Keratinocyte (primary cell): ENCODE data around the gene RTBDN.

Experiments used
- CTCF ChIP-seq, 3 experiments: IDR thresholded peaks in 1 of 3; conservative IDR thresholded peaks in 1 of 3; optimal IDR thresholded peaks in 1 of 3; 2 replicates in 2 of 3; 3 replicates in 1 of 3; pipeline versions ENCODE3 to v1.5.1; 2011; ENCODE audit warnings: low read length in 3 of 3, mild to moderate bottlenecking in 3 of 3, moderate library complexity in 2 of 3, control low read depth in 1 of 3, inconsistent platforms in 1 of 3; ENCODE audit not compliant: insufficient read depth in 2 of 3; ENCODE audit errors: extremely low read depth in 1 of 3
- EZH2 ChIP-seq: IDR thresholded peaks from one replicate; pipeline ENCODE4 v1.6.1; 2012; ENCODE audit warnings: inconsistent platforms, mild to moderate bottlenecking, low read length, moderate library complexity

GRCh38 chr19:12782174-12782423, 52.3 kb downstream of the RTBDN start:
- TF ChIP-seq CTCF (optimal IDR thresholded peaks at IDR 0.05 in 1 of 3, IDR thresholded peaks at IDR 0.05 in 1 of 3, conservative IDR thresholded peaks at IDR 0.05 in 1 of 3; ENCODE audit: extremely low read depth in 1 of 3, insufficient read depth in 2 of 3, low read length in 3 of 3) (no peak), EZH2 (no peak)
